SK-N-SH (cell line): ENCODE data around the gene MAP1B. TPM values are rescaled to one million over a fixed set of nuclear protein-coding genes. Genes with fewer than 3 reads are reported as not detected.
A peak's percentile ranks its signal among the peaks of the same experiment; 100 is the strongest.

Experiments
- CTCF ChIA-PET: fragments of 300-600, 350-600 bp; formaldehyde crosslinking; extraction: SDS; loops from one replicate; lab custom pipeline; 2021; lab: Yijun Ruan, JAX
- POLR2A ChIA-PET: fragments of 350-600 bp; sonication (Branson Sonifier 250); formaldehyde crosslinking; extraction: SDS; loops from one replicate; lab custom pipeline; 2020; ENCODE audit warnings: antibody characterized with exemption, inconsistent platforms; lab: Yijun Ruan, JAX
- DNase-seq: peaks from one replicate; pipeline ENCODE4 v3.0.0; 2012
- H2AFZ ChIP-seq: fragments of 200-600 bp; sonication (generic); 2 replicates; pipeline ENCODE4 v1.8.1; 2016; ENCODE audit warnings: antibody characterized with exemption, mild to moderate bottlenecking, low read depth
- H3F3A ChIP-seq: fragments of 200-600 bp; sonication (generic); replicated peaks from 2 replicates; pipeline ENCODE3; 2016; ENCODE audit warnings: antibody characterized with exemption, mild to moderate bottlenecking; ENCODE audit not compliant: insufficient read depth
- H3K27ac ChIP-seq, 2 experiments: fragments of 200-500 bp in 1 of 2; fragments of 200-600 bp in 1 of 2; sonication (Bioruptor generic) in 1 of 2; sonication (generic), shearing (Covaris generic) in 1 of 2; 2 replicates each; pipeline versions ENCODE4 v1.5.1 to v1.6.1; 2014 to 2016; ENCODE audit warnings: low read depth in 2 of 2, inconsistent platforms in 1 of 2, low read length in 1 of 2, mild to moderate bottlenecking in 1 of 2, mixed read lengths in 1 of 2
- H3K27me3 ChIP-seq: fragments of 200-600 bp; sonication (generic), shearing (Covaris generic); 2 replicates; pipeline ENCODE4 v1.6.1; 2016; ENCODE audit warnings: mixed run types; ENCODE audit not compliant: insufficient read depth
- H3K36me3 ChIP-seq, 2 experiments: fragments of 200-500 bp in 1 of 2; fragments of 200-600 bp in 1 of 2; sonication (Bioruptor generic) in 1 of 2; sonication (generic) in 1 of 2; replicated peaks in 1 of 2; 2 replicates each; pipeline versions ENCODE3 to v1.5.1; 2014 to 2016; ENCODE audit warnings: low read length in 1 of 2, mild to moderate bottlenecking in 1 of 2; ENCODE audit not compliant: insufficient read depth in 2 of 2, control insufficient read depth in 1 of 2
- H3K4me1 ChIP-seq, 2 experiments: fragments of 200-500 bp in 1 of 2; fragments of 200-600 bp in 1 of 2; sonication (Bioruptor generic) in 1 of 2; sonication (generic), shearing (Covaris generic) in 1 of 2; 2 replicates each; pipeline versions ENCODE4 v1.5.1 to v1.6.1; 2014 to 2016; ENCODE audit warnings: low read depth in 1 of 2, low read length in 1 of 2, mixed run types in 1 of 2; ENCODE audit not compliant: insufficient read depth in 2 of 2, control insufficient read depth in 1 of 2
- H3K4me2 ChIP-seq: fragments of 200-600 bp; sonication (generic), shearing (Covaris generic); 2 replicates; pipeline ENCODE4 v1.6.1; 2017; ENCODE audit warnings: mixed run types
- H3K4me3 ChIP-seq, 2 experiments: fragments of 200-500 bp in 1 of 2; fragments of 200-600 bp in 1 of 2; sonication (Bioruptor generic) in 1 of 2; sonication (generic), shearing (Covaris generic) in 1 of 2; 2 replicates each; pipeline versions ENCODE4 v1.5.1 to v1.8.1; 2014 to 2016; ENCODE audit warnings: low read depth in 2 of 2, inconsistent platforms in 1 of 2, low read length in 1 of 2, mild to moderate bottlenecking in 1 of 2, mixed read lengths in 1 of 2, moderate library complexity in 1 of 2
- H3K79me2 ChIP-seq: fragments of 200-600 bp; sonication (generic); 2 replicates; pipeline ENCODE4 v1.8.1; 2017; ENCODE audit warnings: mild to moderate bottlenecking; ENCODE audit not compliant: insufficient read depth
- H3K9ac ChIP-seq: fragments of 200-600 bp; sonication (generic); 2 replicates; pipeline ENCODE4 v1.6.1; 2017; ENCODE audit warnings: mixed run types
- H3K9me2 ChIP-seq: fragments of 200-600 bp; sonication (generic); 2 replicates; pipeline ENCODE4 v1.6.1; 2017; ENCODE audit warnings: mixed run types
- H3K9me3 ChIP-seq: fragments of 200-600 bp; sonication (generic); 2 replicates; pipeline ENCODE4 v1.6.1; 2017; ENCODE audit warnings: mixed run types, mild to moderate bottlenecking, moderate library complexity
- H4K20me1 ChIP-seq: fragments of 200-600 bp; sonication (generic); 2 replicates; pipeline ENCODE4 v1.6.1; 2017; ENCODE audit warnings: mild to moderate bottlenecking, mixed run types; ENCODE audit not compliant: insufficient read depth
- ELF1 ChIP-seq: IDR thresholded peaks from 2 replicates; pipeline ENCODE4 v1.4.0; 2012
- EP300 ChIP-seq, 2 experiments: IDR thresholded peaks; 2 replicates each; pipeline versions ENCODE4 v1.4.0 to v1.6.1; 2012; ENCODE audit warnings: borderline replicate concordance in 1 of 2, low read depth in 1 of 2, low read length in 1 of 2
- FOSL2 ChIP-seq: IDR thresholded peaks from 2 replicates; pipeline ENCODE4 v1.4.0; 2012; ENCODE audit warnings: low read depth, mild to moderate bottlenecking, moderate library complexity, borderline replicate concordance
- FOXJ3 ChIP-seq: sonication (generic); formaldehyde crosslinking; IDR thresholded peaks from 2 replicates; pipeline ENCODE4 v1.5.1; 2020; ENCODE audit warnings: mild to moderate bottlenecking, missing genetic modification reagents
- GATA2 ChIP-seq: sonication (generic); formaldehyde crosslinking; IDR thresholded peaks from 2 replicates; pipeline ENCODE4 v1.5.0; 2020; ENCODE audit warnings: mild to moderate bottlenecking, missing genetic modification reagents
- JUND ChIP-seq: IDR thresholded peaks from 2 replicates; pipeline ENCODE4 v1.4.0; 2012
- MAX ChIP-seq: IDR thresholded peaks from 2 replicates; pipeline ENCODE4 v1.4.0; 2012; ENCODE audit warnings: low read depth
- NFIC ChIP-seq: IDR thresholded peaks from 2 replicates; pipeline ENCODE4 v1.4.0; 2012; ENCODE audit warnings: borderline replicate concordance
- RAD21 ChIP-seq: IDR thresholded peaks from 2 replicates; pipeline ENCODE4 v1.6.1; 2012; ENCODE audit warnings: mild to moderate bottlenecking, low read length
- TCF12 ChIP-seq: IDR thresholded peaks from 2 replicates; pipeline ENCODE4 v1.4.0; 2012
- WGBS: methylation state at CpG from one replicate; pipeline ENCODE4 v1.1.6; 2017; ENCODE audit warnings: low lambda C conversion rate; 5-methylcytosine and 5-hydroxymethylcytosine counted together
- polyA plus RNA-seq, 3 experiments: library from polyadenylated mRNA; depleted of rRNA; stranded (reverse); fragments of >200 nt; gene quantifications; 2 replicates each; pipeline ENCODE4 v1.2.3, GENCODE V29; 2012

Gene MAP1B
- polyA plus RNA-seq, 1 of the 3 experiments (the other 2 are of a cell fraction), result 47.5 TPM

- CTCF ChIA-PET, result interaction anchor here (0.9 kb wide), 1 partner anchor 84 kb away, joined by 3 read pairs; no protein-coding TSS in a partner anchor
Measured at GRCh38 chr5:72160959-72161358, 53.7 kb downstream of the MAP1B start.

GRCh38 chr5:72161951-72162350 lies 54.7 kb downstream of the MAP1B start:
- no peaks in the 10 kb centered on the region for H3K9me2 ChIP-seq
- no peak overlapping the region for H3K4me3 ChIP-seq
- peaks cover 100% of the 10 kb centered on the region for H3K79me2 ChIP-seq
- no peak overlapping the region for H2AFZ ChIP-seq
- H3K4me2 ChIP-seq, result no peak overlapping the region
- H3K4me1 ChIP-seq, result peaks cover 47 to 60% of the 10 kb centered on the region in 2 experiments
- H3K27me3 ChIP-seq, result no peaks in the 10 kb centered on the region
- peaks cover 37 to 58% of the 10 kb centered on the region in 2 experiments for H3K36me3 ChIP-seq
- WGBS, result 96% methylated on average over 4 of the region's 4 CpGs
- peaks cover 100% of the 10 kb centered on the region for H4K20me1 ChIP-seq
- no peak for DNase-seq
- ChIA-PET CTCF (no interaction called here), POLR2A (no interaction called here)
- no peaks in the 10 kb centered on the region for H3K9me3 ChIP-seq
- TF ChIP-seq RAD21 (no peak), GATA2 (no peak), ELF1 (no peak), FOXJ3 (CRISPR knock-in tag) (no peak)
- H3F3A ChIP-seq, result peaks cover 68% of the 10 kb centered on the region
- no peak overlapping the region for H3K9ac ChIP-seq
- H3K27ac ChIP-seq, result peak overlapping the region; percentile 35 to 83; a peak in 2 of 4 replicates

More at GRCh38 chr5:72160959-72161358, 53.7 kb downstream of the MAP1B start:
- H3K4me3 ChIP-seq, result no peak overlapping the region
- H4K20me1 ChIP-seq, result peaks cover 100% of the 10 kb centered on the region
- peak; percentile 71; the same call in 1 of the 2 replicates for TF ChIP-seq TCF12
- TF ChIP-seq EP300 (IDR thresholded peaks at IDR 0.05; ENCODE audit: borderline replicate concordance in 1 of 2, low read depth in 1 of 2, low read length in 1 of 2), result 0 out of 4 replicates have a peak, but pooled peaks of 1 of the 2 experiments have one; percentile 37
- TF ChIP-seq MAX, result no peak
- TF ChIP-seq FOSL2, result peak; percentile 36; the same call in 1 of the 2 replicates
- TF ChIP-seq NFIC, result peak; percentile 37; the same call in 1 of the 2 replicates
- TF ChIP-seq, all 33 proteins: peak for 4
- POLR2A ChIA-PET, result no interaction called here
- Histone ChIP-seq H3K9me3 (no peaks in the 10 kb centered on the region), H3K36me3 (peaks cover 44 to 62% of the 10 kb centered on the region in 2 experiments), H3K9ac (no peak overlapping the region), H3K27ac (peak overlapping the region; percentile 36 to 83; a peak in 3 of 4 replicates), H2AFZ (no peak overlapping the region), H3K9me2 (no peaks in the 10 kb centered on the region), H3F3A (peaks cover 62% of the 10 kb centered on the region), H3K4me1 (peaks cover 45 to 61% of the 10 kb centered on the region in 2 experiments), H3K4me2 (no peak overlapping the region), H3K79me2 (peaks cover 100% of the 10 kb centered on the region), H3K27me3 (no peaks in the 10 kb centered on the region)
- DNase-seq, result no peak

- no peak for TF ChIP-seq JUND
- 0 out of 2 replicates have a peak, but pooled peaks have one; percentile 31 for TF ChIP-seq TCF12
- no peak overlapping the region for H3K9ac ChIP-seq
- ChIA-PET POLR2A (no interaction called here), CTCF (interaction anchor here (1.2 kb wide), 1 partner anchor 54 kb away, joined by 3 read pairs; no protein-coding TSS in a partner anchor)
- 81% methylated on average over 2 of the region's 2 CpGs for WGBS
- no peak overlapping the region for H3K4me3 ChIP-seq
- no peak overlapping the region for H3K4me2 ChIP-seq
- peak overlapping the region; percentile 62 to 83 for H3K27ac ChIP-seq
- peaks cover 33 to 59% of the 10 kb centered on the region in 2 experiments for H3K36me3 ChIP-seq
- H2AFZ ChIP-seq, result no peak overlapping the region
- peaks cover 59 to 69% of the 10 kb centered on the region in 2 experiments for H3K4me1 ChIP-seq
- peaks cover 100% of the 10 kb centered on the region for H3K79me2 ChIP-seq
- no peaks in the 10 kb centered on the region for H3K27me3 ChIP-seq
- H3F3A ChIP-seq, result peaks cover 69% of the 10 kb centered on the region
- no peak for DNase-seq
- no peaks in the 10 kb centered on the region for H3K9me3 ChIP-seq
- H4K20me1 ChIP-seq, result peaks cover 100% of the 10 kb centered on the region
- H3K9me2 ChIP-seq, result no peaks in the 10 kb centered on the region
Measured at GRCh38 chr5:72163349-72163983, 56.2 kb downstream of the MAP1B start.
